Mesothelial cell of epicardium (in vitro differentiated cells): ENCODE measurements around the gene CCDC102B. TPM values are rescaled to one million over a fixed set of nuclear protein-coding genes. Genes with fewer than 3 reads are reported as not detected.
"Not testable (repeated sequence)": the region's sequence is repeated elsewhere in the genome, so short reads cannot be mapped to it uniquely, and the experiment has no call there.

ENCODE experiments used
- DNase-seq, 2 experiments: peaks; one replicate each; pipeline ENCODE4 v3.0.0; 2021; ENCODE audit warnings: low spot score in 2 of 2; ENCODE audit not compliant: unreplicated experiment in 2 of 2
- H3K27ac Mint-ChIP-seq: 2 replicates; pipeline ENCODE4 v1.8.0; 2021; ENCODE audit warnings: mixed read lengths
- H3K27me3 Mint-ChIP-seq: 2 replicates; pipeline ENCODE4 v1.8.0; 2021; ENCODE audit warnings: low read depth, mixed read lengths
- H3K36me3 Mint-ChIP-seq: 2 replicates; pipeline ENCODE4 v1.8.0; 2021; ENCODE audit warnings: mixed read lengths
- H3K4me1 Mint-ChIP-seq: 2 replicates; pipeline ENCODE4 v1.8.0; 2021; ENCODE audit warnings: mixed read lengths
- H3K4me3 Mint-ChIP-seq: 2 replicates; pipeline ENCODE4 v1.8.0; 2021; ENCODE audit warnings: mild to moderate bottlenecking, moderate library complexity, mixed read lengths
- H3K9me3 Mint-ChIP-seq: 2 replicates; pipeline ENCODE4 v1.8.0; 2021; ENCODE audit warnings: mixed read lengths
- total RNA-seq: library from RNA; stranded (reverse); gene quantifications from 3 replicates; pipeline ENCODE4 v1.2.1, GENCODE V29; 2021
- TF ChIP-seq, protein P1 (sequence below): fragments of 200-600 bp; sonication (generic); IDR thresholded peaks from one replicate; pipeline ENCODE4 v1.5.0; 2021; ENCODE audit warnings: antibody characterized with exemption; ENCODE audit not compliant: unreplicated experiment

CCDC102B gene
- total RNA-seq, 1 donor from 2014 or later = 5.3 TPM

DNA sequence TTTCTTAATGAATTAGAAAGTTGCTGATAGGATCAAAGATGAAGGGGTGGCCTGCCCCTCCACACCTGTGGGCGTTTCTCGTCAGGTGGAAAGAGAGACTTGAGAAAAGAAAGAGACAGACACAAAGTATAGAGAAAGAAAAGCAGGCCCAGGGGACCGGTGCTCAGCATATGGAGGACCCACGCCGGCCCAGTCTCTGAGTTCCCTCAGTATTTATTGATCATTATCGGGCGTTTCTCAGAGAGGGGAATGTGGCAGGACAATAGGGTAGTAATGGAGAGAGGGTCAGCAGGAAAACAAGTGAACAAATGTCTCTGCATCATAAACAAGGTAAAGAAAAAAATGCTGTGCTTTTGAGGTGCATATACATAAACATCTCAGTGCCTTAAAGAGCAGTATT, 144.3 kb downstream of the CCDC102B start:
- TF ChIP-seq, protein P1, sequence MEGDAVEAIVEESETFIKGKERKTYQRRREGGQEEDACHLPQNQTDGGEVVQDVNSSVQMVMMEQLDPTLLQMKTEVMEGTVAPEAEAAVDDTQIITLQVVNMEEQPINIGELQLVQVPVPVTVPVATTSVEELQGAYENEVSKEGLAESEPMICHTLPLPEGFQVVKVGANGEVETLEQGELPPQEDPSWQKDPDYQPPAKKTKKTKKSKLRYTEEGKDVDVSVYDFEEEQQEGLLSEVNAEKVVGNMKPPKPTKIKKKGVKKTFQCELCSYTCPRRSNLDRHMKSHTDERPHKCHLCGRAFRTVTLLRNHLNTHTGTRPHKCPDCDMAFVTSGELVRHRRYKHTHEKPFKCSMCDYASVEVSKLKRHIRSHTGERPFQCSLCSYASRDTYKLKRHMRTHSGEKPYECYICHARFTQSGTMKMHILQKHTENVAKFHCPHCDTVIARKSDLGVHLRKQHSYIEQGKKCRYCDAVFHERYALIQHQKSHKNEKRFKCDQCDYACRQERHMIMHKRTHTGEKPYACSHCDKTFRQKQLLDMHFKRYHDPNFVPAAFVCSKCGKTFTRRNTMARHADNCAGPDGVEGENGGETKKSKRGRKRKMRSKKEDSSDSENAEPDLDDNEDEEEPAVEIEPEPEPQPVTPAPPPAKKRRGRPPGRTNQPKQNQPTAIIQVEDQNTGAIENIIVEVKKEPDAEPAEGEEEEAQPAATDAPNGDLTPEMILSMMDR = no peak
- H3K4me1 Mint-ChIP-seq = peaks cover 9% of the 10 kb centered on the region
- no peaks in the 10 kb centered on the region for H3K9me3 Mint-ChIP-seq
- H3K27ac Mint-ChIP-seq = no peak overlapping the region
- H3K4me3 Mint-ChIP-seq = no peak overlapping the region
- no peak for DNase-seq
- H3K27me3 Mint-ChIP-seq = no peaks in the 10 kb centered on the region
- no peaks in the 10 kb centered on the region for H3K36me3 Mint-ChIP-seq

DNA sequence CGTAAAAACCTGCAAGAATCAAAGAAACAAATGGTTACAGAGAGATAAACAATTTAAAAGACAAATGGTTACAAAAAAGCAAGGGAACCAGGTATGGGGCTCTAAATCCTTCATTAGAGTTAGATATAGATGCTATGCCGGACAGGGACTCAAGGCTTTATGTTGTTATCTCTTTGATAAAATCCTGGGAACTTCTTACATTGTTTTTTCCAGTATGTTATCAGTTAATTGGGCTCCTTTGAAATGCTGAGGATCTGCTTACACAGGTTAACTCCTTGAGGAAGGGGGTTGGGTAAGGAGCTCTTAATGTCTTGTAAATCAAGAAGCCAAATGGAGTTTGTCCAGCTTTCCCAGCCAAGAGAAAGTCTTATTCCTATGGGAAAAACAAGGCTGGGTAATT, 146.0 kb downstream of the CCDC102B start:
- not testable (repeated sequence) for H3K36me3 Mint-ChIP-seq, H3K4me3 Mint-ChIP-seq, H3K4me1 Mint-ChIP-seq, H3K27me3 Mint-ChIP-seq, DNase-seq, H3K9me3 Mint-ChIP-seq
- peak overlapping the region; percentile 39 for H3K27ac Mint-ChIP-seq

DNA sequence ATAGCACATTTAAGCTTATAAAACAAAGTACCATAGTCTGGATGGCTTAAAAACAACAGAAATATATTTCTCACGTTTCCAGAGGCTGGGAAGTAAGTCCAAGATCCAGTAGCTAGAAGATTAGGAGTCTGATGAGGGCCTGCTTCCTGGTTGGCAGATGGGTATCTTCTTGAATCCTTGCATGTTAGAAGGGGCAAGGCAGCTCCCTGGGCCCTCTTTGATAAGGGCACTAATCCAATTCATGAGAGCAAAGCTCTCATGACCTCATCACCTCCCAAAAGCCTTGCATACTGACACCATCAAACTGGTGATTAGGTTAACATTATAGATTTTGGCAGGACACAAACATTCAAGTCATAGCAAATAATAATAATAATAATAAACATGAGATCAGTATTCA, 146.4 kb downstream of the CCDC102B start:
- Mint-ChIP-seq H3K4me3 (no peak overlapping the region), H3K36me3 (no peaks in the 10 kb centered on the region), H3K4me1 (peaks cover 9% of the 10 kb centered on the region), H3K9me3 (no peaks in the 10 kb centered on the region), H3K27ac (peak overlapping the region; percentile 39), H3K27me3 (no peaks in the 10 kb centered on the region)
- no peak for DNase-seq
- TF ChIP-seq, protein P1 = no peak

DNA sequence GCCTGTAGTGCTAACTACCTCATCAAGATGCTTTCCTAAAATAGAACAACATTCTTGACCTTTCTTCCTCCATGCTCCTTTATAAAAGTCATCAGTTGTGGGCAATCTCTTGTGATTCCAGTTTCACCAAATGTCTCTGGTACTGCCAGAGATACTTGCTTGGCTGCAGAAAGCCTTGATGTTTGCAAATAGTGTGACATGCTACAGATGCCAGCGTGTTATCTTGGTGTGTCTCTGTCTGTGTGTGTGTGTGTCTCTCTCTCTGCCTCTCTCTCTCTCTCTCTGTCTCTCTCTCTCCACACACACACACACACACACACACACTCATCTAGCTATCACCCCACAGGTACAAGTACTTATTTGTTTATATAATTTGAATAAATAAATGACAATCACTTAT, 146.9 kb downstream of the CCDC102B start:
- no peaks in the 10 kb centered on the region for H3K9me3 Mint-ChIP-seq
- no peak overlapping the region for H3K4me3 Mint-ChIP-seq
- H3K4me1 Mint-ChIP-seq = peaks cover 9% of the 10 kb centered on the region
- TF ChIP-seq, protein P1 = no peak
- no peaks in the 10 kb centered on the region for H3K36me3 Mint-ChIP-seq
- no peak for DNase-seq
- H3K27ac Mint-ChIP-seq = no peak overlapping the region
- no peaks in the 10 kb centered on the region for H3K27me3 Mint-ChIP-seq

DNA sequence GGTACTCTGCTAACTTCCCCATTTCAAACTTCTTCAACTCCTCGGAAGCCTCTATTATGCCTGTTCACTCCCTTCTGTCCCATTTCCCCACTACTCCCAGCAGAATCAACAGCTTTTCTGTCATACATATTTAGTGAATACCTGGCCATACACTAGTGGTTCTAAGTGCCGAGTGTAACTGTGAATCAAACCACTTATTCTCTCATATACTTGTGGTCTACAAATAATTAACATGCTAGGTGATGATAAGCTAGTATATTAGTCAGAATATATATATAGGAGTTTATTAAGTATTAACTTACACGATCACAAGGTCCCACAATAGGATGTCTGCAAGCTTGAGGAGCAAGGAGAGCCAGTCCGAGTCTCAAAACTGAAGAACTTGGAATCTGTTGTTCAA, 150.7 kb downstream of the CCDC102B start:
- Mint-ChIP-seq H3K27ac (no peak overlapping the region), H3K27me3 (no peaks in the 10 kb centered on the region), H3K4me1 (peaks cover 7% of the 10 kb centered on the region), H3K9me3 (peaks cover 7% of the 10 kb centered on the region), H3K36me3 (no peaks in the 10 kb centered on the region), H3K4me3 (no peak overlapping the region)
- TF ChIP-seq, protein P1 = no peak
- no peak for DNase-seq

DNA sequence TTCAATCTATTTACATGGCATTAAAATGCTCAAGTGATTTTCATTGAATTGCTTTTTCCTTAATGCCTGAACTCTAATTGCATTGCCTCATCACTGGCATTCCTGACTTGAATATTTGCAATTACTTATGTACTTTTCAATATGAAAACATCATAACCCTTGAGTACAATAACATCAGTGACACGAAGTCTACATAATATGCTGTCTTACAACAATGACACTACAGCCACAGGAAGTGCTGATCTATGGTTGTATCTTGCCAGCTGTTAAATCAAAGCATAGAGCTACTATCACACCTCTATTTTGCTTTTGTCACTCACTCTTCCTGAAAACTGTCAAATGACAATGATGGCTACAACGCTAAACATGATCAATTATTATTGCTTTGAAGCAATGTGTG, 156.9 kb downstream of the CCDC102B start:
- H3K9me3 Mint-ChIP-seq = peaks cover 7% of the 10 kb centered on the region
- no peak overlapping the region for H3K27ac Mint-ChIP-seq
- TF ChIP-seq, protein P1 = no peak
- H3K36me3 Mint-ChIP-seq = no peaks in the 10 kb centered on the region
- H3K27me3 Mint-ChIP-seq = no peaks in the 10 kb centered on the region
- no peak for DNase-seq
- no peak overlapping the region for H3K4me3 Mint-ChIP-seq
- H3K4me1 Mint-ChIP-seq = no peaks in the 10 kb centered on the region
